Cardiac fibroblast (primary cell): Measurements from ENCODE around the gene COL7A1.

ENCODE experiments used
- DNase-seq, 2 donors: peaks; one replicate each; pipeline versions ENCODE4 v3.0.0 to v3.0.0-alpha.2; 2010; ENCODE audit warnings: low read depth in 2 of 2
- H3K4me3 ChIP-seq, 2 donors: replicated peaks in 1 of 2; 1 replicate in 1 of 2; 2 replicates in 1 of 2; pipeline ENCODE4 v1.5.1; 2011; ENCODE audit warnings: low read depth in 2 of 2, low read length in 2 of 2, mild to moderate bottlenecking in 2 of 2, moderate library complexity in 1 of 2
- TF ChIP-seq, protein P1 (sequence below): IDR thresholded peaks from one replicate; pipeline ENCODE4 v1.5.1; 2011; ENCODE audit warnings: low read depth, mild to moderate bottlenecking, low read length, inconsistent platforms

The COL7A1 gene

DNA sequence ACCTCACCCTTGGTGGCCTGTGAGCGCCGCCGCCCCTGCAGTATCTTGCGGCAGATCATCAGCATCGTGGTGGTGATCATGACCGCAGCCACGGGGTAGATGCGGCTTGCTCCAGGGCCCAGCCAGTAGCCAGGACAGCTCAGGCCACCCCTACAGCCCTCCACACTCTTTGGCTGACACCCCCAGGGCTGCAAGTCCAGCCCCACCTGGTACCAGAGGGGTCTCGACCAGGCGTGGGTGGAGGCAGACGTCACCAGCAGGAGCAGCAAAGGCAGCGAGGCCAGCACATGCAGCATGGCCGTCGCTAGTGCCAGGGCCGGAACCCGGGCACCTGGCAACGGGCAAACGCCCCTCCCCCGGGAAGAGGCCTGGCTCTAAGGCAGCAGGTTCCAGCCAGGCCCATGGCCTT, 26.3 kb upstream of the COL7A1 start, which contains the start of gene TMEM89:
Gene TMEM89 (minus strand): TSS at position 309 of the 409 bp plus-strand sequence. CDS start 13 bp downstream, at position 296.
- TF ChIP-seq, protein P1, sequence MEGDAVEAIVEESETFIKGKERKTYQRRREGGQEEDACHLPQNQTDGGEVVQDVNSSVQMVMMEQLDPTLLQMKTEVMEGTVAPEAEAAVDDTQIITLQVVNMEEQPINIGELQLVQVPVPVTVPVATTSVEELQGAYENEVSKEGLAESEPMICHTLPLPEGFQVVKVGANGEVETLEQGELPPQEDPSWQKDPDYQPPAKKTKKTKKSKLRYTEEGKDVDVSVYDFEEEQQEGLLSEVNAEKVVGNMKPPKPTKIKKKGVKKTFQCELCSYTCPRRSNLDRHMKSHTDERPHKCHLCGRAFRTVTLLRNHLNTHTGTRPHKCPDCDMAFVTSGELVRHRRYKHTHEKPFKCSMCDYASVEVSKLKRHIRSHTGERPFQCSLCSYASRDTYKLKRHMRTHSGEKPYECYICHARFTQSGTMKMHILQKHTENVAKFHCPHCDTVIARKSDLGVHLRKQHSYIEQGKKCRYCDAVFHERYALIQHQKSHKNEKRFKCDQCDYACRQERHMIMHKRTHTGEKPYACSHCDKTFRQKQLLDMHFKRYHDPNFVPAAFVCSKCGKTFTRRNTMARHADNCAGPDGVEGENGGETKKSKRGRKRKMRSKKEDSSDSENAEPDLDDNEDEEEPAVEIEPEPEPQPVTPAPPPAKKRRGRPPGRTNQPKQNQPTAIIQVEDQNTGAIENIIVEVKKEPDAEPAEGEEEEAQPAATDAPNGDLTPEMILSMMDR, result no peak
- DNase-seq, result no peak
- no peak within 1 kb of the TSS for H3K4me3 ChIP-seq

DNA sequence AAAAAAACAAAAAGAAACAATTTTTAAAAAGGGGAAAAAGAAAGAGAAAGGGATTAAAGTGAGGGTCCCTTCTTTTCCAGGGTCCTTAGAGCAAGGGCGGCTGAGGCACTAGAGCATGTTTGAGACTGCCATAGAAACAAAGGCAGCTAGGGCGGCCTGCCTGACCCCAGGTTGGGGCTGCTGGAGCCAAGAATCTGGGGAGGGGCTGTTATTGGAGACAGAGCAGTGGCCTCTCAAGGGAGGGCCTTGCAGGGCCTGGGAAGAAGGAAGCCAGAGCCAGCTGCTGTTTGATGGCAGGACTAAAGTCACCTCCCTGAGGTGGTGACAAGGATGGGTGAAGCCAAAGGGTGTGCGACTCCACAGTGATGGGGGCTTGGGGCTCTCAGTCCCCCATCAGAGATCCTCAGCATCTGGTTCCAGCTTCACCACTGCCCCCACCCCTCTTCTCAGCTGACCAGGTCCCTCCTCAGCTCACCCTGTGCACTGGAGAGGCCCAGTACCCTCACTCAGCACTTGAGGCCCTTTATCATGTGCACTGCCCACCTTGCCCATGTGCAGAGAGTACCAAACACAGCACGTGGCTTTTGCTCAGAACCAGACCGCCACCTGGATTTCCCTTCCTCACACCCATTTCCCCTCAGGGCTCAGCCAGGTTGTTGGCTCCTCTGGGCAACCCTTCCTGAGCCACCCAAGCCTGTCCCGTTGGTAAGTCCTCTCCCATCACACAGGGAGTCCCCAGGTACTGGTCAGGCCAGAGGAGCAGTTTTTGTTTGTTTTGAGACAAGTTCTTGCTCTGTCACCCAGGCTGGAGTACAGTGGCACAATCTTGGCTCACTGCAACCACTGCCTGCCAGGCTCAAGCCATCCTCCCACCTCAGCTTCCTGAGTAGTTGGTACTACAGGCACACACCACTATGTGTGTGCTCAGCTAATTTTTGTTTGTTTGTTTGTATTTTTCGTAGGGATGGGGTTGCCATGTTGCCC, 24.7 kb upstream of the COL7A1 start:
- DNase-seq, result no peak
- no peak overlapping the region for H3K4me3 ChIP-seq
- TF ChIP-seq, protein P1, result no peak

DNA sequence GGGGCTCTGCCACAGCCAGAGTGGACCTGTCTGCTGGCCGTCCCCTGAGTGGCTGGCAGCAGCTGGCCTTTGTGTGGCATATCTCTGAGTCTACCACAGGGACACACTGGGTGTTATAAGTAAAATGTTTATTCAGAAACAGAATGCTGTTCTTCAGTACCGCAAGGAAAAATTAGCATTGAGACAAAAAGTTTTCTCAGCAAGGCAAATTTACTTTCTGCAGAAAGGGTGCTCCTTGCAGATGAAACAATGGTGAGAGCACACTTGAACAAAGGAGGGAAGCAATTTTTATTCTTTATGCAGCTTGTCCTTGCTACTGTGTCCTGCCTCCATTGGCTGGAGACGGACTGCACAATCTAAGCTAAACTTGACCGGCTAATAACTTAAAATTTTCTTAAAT, 22.4 kb upstream of the COL7A1 start:
- no peak overlapping the region for H3K4me3 ChIP-seq
- peak in 1 of 2 donors; percentile 48 for DNase-seq
- TF ChIP-seq, protein P1, result no peak

DNA sequence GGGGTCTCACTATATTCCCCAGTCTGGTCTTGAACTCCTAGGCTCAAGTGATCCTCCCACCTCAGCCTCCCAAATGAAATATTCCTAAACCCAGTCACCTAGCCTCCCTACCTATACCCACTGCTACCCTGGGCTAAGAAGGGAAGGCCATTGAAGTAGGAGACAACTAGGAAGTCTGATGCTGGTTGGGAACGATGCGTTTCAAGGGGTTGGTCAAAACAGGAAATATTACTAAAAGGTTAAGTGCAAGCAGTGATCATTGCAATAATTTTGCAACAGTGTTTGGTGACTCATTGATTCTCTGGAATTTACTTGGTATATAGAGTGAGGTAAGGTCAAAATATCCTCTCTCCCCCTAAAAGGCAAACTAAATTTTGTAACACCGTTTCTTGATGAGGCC, 18.9 kb upstream of the COL7A1 start:
- no peak overlapping the region for H3K4me3 ChIP-seq
- peak; percentile 74 to 93 for DNase-seq
- TF ChIP-seq, protein P1, result no peak

DNA sequence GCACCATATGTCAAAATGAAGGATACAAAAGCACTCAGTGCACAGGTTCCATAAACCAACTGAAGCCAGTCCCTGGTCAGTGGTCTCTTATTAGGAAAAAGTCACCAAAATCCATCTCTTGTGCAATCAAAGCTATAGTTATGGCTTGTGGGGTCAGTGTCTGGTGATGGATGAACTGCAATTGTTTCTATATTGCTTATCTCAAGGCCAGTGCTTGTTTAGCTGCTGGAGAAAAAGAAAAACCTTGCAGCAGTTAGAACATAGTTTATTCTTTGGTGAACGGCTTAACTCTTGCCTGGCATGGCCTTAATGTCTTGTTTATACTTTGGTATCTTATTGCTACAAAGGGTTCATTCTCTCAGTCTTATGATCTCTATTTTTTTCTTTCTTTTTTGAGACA, 17.2 kb upstream of the COL7A1 start:
- TF ChIP-seq, protein P1, result no peak
- no peak for DNase-seq
- H3K4me3 ChIP-seq, result no peak overlapping the region

DNA sequence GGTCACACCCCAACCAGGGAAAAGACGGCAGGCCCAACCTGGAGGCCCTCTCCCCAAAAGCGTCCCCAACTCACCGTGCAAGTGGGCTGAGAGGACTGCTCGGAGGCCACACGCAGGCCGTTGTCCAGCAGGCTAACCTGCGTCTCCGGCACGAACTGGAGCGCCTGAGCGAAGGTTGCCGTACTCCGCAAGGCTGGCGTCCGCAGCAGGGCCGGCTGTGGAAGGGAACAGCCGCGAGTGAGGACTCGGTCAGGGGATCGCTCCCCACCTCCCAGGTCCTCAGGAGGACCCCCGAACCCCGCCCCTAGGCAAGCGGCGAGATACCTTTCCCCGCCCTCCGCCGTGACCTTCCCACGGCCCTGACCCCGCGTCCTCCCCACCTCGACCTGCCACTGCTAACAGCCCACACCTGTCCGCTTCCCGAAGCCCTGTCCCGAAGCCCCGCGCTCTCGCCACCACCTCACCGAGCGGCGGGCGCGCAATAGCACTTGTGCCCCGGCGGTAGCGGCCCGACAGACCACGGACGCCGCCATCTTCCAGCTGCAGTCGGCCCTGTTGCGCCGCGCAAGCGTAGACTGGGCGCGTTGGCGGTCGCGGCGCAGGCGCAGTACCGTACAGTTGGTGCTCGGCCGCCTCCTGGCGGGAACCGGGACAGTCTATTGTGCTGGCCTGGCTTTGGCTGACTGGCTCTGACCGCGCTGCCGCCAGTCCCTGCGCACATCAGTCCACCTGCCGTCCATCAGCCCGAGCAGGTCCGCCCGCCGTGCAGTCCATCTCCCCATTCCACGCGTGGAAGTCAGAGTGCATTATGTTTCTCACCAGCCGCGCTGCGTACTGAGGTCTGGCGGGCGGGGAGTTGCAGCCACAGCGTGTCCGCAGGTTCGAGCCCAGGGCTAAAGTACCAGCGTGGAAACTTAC, 14.2 kb upstream of the COL7A1 start, which contains the start of gene UQCRC1:
Gene UQCRC1 (minus strand): TSS at position 559 of the 918 bp plus-strand sequence. CDS start 26 bp downstream, at position 533.
- peak; percentile 94 to 95 for DNase-seq
- H3K4me3 ChIP-seq, result peak within 1 kb of the TSS; percentile 98
- TF ChIP-seq, protein P1, result peak; percentile 86
